OCI-LY7 (cell line): ENCODE measurements around the gene AOPEP. TPM values are rescaled to one million over a fixed set of nuclear protein-coding genes. Genes with fewer than 3 reads are reported as not detected.

ENCODE experiments used
- BruUV-seq: library from RNA; stranded (reverse); fragments of 400-500 nt; replicated peaks from 2 replicates; lab custom pipeline; 2021; lab: Mats Ljungman, UMichigan
- CTCF ChIA-PET: fragments of 300-600 bp; sonication (Branson Sonifier 250); formaldehyde crosslinking; loops from one replicate; lab custom pipeline; 2022; ENCODE audit warnings: antibody characterized with exemption; ENCODE audit not compliant: unreplicated experiment; lab: Charles Lee
- POLR2A ChIA-PET: fragments of 300-600 bp; sonication (Branson Sonifier 250); formaldehyde crosslinking; loops from one replicate; lab custom pipeline; 2022; ENCODE audit warnings: antibody characterized with exemption; lab: Charles Lee
- DNase-seq: peaks from one replicate; pipeline ENCODE4 v3.0.0-alpha.2; 2015; ENCODE audit warnings: low spot score
- H2AFZ ChIP-seq: fragments of 200-600 bp; sonication (generic), shearing (Covaris generic); 2 replicates; pipeline ENCODE4 v1.6.1; 2014; ENCODE audit warnings: mild to moderate bottlenecking, antibody characterized with exemption, low read length, moderate library complexity
- H3K27ac ChIP-seq: fragments of 200-600 bp; sonication (generic); 2 replicates; pipeline ENCODE4 v1.5.1; 2014; ENCODE audit warnings: mixed run types, low read depth, mild to moderate bottlenecking, moderate library complexity, low read length, inconsistent platforms; ENCODE audit not compliant: poor library complexity, severe bottlenecking
- H3K36me3 ChIP-seq: fragments of 200-600 bp; sonication (generic); 2 replicates; pipeline ENCODE4 v1.6.1; 2014; ENCODE audit warnings: mild to moderate bottlenecking, antibody characterized with exemption, low read length, moderate library complexity, mixed read lengths; ENCODE audit not compliant: insufficient read depth
- H3K4me1 ChIP-seq: fragments of 200-600 bp; sonication (generic); 2 replicates; pipeline ENCODE4 v1.5.1; 2014; ENCODE audit warnings: mild to moderate bottlenecking, low read length; ENCODE audit not compliant: insufficient read depth, poor library complexity, severe bottlenecking
- H3K4me2 ChIP-seq: fragments of 200-600 bp; sonication (generic); 2 replicates; pipeline ENCODE4 v1.6.1; 2014; ENCODE audit warnings: mild to moderate bottlenecking, low read length
- H3K4me3 ChIP-seq: fragments of 200-600 bp; sonication (generic); 2 replicates; pipeline ENCODE4 v1.5.1; 2014; ENCODE audit warnings: mild to moderate bottlenecking, low read depth, low read length; ENCODE audit not compliant: poor library complexity, severe bottlenecking
- H3K79me2 ChIP-seq: fragments of 200-600 bp; sonication (generic); 2 replicates; pipeline ENCODE4 v1.6.1; 2016; ENCODE audit warnings: low read depth, mild to moderate bottlenecking, low read length, moderate library complexity, mixed read lengths; ENCODE audit not compliant: insufficient read depth
- H3K9me2 ChIP-seq: fragments of 200-600 bp; sonication (generic); 2 replicates; pipeline ENCODE4 v1.6.1; 2016; ENCODE audit warnings: mild to moderate bottlenecking, low read length, mixed read lengths; ENCODE audit not compliant: insufficient read depth
- H3K9me3 ChIP-seq: fragments of 200-600 bp; sonication (generic); 2 replicates; pipeline ENCODE4 v1.6.1; 2014; ENCODE audit warnings: mild to moderate bottlenecking, mixed run types, low read length, mixed read lengths
- H4K20me1 ChIP-seq: fragments of 200-600 bp; sonication (generic); 2 replicates; pipeline ENCODE4 v1.6.1; 2014; ENCODE audit warnings: mild to moderate bottlenecking, antibody characterized with exemption, low read length, moderate library complexity, mixed read lengths; ENCODE audit not compliant: insufficient read depth
- CTCF ChIP-seq: fragments of 200-600 bp; sonication (generic); conservative IDR thresholded peaks from 2 replicates; pipeline ENCODE4 v1.5.1; 2014; ENCODE audit warnings: mild to moderate bottlenecking, antibody characterized with exemption, low read length, moderate library complexity, mixed read lengths
- EZH2phosphoT487 ChIP-seq: fragments of 200-600 bp; sonication (generic); IDR thresholded peaks from 2 replicates; pipeline ENCODE4 v1.6.1; 2018; ENCODE audit warnings: low read depth, borderline replicate concordance, mild to moderate bottlenecking, mixed run types, antibody characterized with exemption, low read length, moderate library complexity, mixed read lengths
- intact Hi-C: fragments of 100-400 bp; cut with micrococcal nuclease; formaldehyde crosslinking; loops from one replicate; pipeline ENCODE4 v1.10.0; 2022; ENCODE audit not compliant: unreplicated experiment
- total RNA-seq, 2 experiments: library from RNA; depleted of rRNA in 1 of 2; stranded (reverse); fragments of >200 nt in 1 of 2; shearing (Covaris generic) in 1 of 2; gene quantifications; 2 replicates each; pipeline ENCODE4 v1.2.3, GENCODE V29; 2014 to 2022

Gene AOPEP
- total RNA-seq, 2 experiments from 2014 or later, result 17.3 to 24.3 TPM

GRCh38 chr9:94867281-94867841, 140.9 kb downstream of the AOPEP start:
- no peaks in the 10 kb centered on the region for H3K4me1 ChIP-seq
- no peak for DNase-seq
- no peaks in the 10 kb centered on the region for H3K9me2 ChIP-seq
- no peak overlapping the region for H3K4me2 ChIP-seq
- no TSS peak for BruUV-seq
- H3K79me2 ChIP-seq, result no peaks in the 10 kb centered on the region
- intact Hi-C loops, result no loop called here
- H3K36me3 ChIP-seq, result no peaks in the 10 kb centered on the region
- ChIA-PET CTCF (no interaction called here), POLR2A (no interaction called here)
- no peak for TF ChIP-seq EZH2phosphoT487
- TF ChIP-seq CTCF, result no peak
- no peak overlapping the region for H2AFZ ChIP-seq
- H3K9me3 ChIP-seq, result no peaks in the 10 kb centered on the region
- H3K27ac ChIP-seq, result no peak overlapping the region
- no peak overlapping the region for H3K4me3 ChIP-seq
- no peaks in the 10 kb centered on the region; the same call in 1 of the 2 replicates for H4K20me1 ChIP-seq

DNA sequence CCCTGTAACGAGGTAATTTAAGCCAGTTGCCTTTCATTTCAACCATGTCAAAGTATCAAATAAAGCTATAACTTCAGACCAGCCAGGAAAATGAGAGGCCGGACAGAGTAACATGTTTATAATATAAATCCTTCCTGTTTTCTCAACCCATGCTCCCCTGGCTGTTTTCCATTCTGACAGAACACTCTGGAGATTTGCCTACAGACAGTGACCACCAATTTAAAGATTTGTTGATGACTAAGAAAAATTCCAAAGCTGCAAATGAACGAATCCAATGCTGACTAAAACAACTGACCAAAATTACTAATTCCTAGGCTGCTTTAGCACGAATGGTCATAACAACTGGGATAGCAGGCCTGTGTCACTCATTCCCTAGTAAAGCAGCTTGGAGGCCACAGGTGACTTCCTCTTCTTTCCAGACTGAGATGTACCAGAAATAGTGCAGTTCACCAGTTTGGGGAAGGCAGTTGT, 141.4 kb downstream of the AOPEP start:
- H3K9me3 ChIP-seq, result no peaks in the 10 kb centered on the region
- H3K36me3 ChIP-seq, result no peaks in the 10 kb centered on the region
- CTCF ChIA-PET, result no interaction called here
- no peaks in the 10 kb centered on the region for H3K9me2 ChIP-seq
- TF ChIP-seq CTCF, result no peak
- no peak for DNase-seq
- POLR2A ChIA-PET, result no interaction called here
- no peaks in the 10 kb centered on the region; the same call in 1 of the 2 replicates for H4K20me1 ChIP-seq
- H3K79me2 ChIP-seq, result no peaks in the 10 kb centered on the region
- intact Hi-C loops, result no loop called here
- no peak overlapping the region for H3K4me3 ChIP-seq
- H3K27ac ChIP-seq, result no peak overlapping the region
- no peaks in the 10 kb centered on the region for H3K4me1 ChIP-seq
- H3K4me2 ChIP-seq, result no peak overlapping the region
- H2AFZ ChIP-seq, result no peak overlapping the region
- BruUV-seq, result no TSS peak

GRCh38 chr9:94868464-94868863, 142.0 kb downstream of the AOPEP start:
- intact Hi-C loops, result no loop called here
- Histone ChIP-seq H3K79me2 (no peaks in the 10 kb centered on the region), H3K27ac (no peak overlapping the region), H4K20me1 (no peaks in the 10 kb centered on the region; the same call in 1 of the 2 replicates), H3K4me1 (no peaks in the 10 kb centered on the region), H3K9me3 (no peaks in the 10 kb centered on the region), H2AFZ (no peak overlapping the region), H3K9me2 (no peaks in the 10 kb centered on the region), H3K36me3 (no peaks in the 10 kb centered on the region), H3K4me3 (no peak overlapping the region), H3K4me2 (no peak overlapping the region)
- POLR2A ChIA-PET, result no interaction called here
- no TSS peak for BruUV-seq
- CTCF ChIA-PET, result no interaction called here
- DNase-seq, result no peak
- TF ChIP-seq CTCF (no peak), EZH2phosphoT487 (no peak)
